ENCODE measurements around the gene AMMECR1L. TPM values are rescaled to one million over a fixed set of nuclear protein-coding genes. Genes with fewer than 3 reads are reported as not detected.

Gene AMMECR1L
- total RNA-seq, 1 donor from 2014 or later: 15.2 TPM

- H3K27ac ChIP-seq: no peak overlapping the region
- H3K36me3 ChIP-seq: peaks cover 0 to 38% of the 10 kb centered on the region in 2 donors
- H3K9me3 ChIP-seq: no peaks in the 10 kb centered on the region
- peaks cover 38% of the 10 kb centered on the region for H3K4me1 ChIP-seq
- TF ChIP-seq POLR2A (IDR thresholded peaks at IDR 0.05): no peak
- TF ChIP-seq, protein P1, sequence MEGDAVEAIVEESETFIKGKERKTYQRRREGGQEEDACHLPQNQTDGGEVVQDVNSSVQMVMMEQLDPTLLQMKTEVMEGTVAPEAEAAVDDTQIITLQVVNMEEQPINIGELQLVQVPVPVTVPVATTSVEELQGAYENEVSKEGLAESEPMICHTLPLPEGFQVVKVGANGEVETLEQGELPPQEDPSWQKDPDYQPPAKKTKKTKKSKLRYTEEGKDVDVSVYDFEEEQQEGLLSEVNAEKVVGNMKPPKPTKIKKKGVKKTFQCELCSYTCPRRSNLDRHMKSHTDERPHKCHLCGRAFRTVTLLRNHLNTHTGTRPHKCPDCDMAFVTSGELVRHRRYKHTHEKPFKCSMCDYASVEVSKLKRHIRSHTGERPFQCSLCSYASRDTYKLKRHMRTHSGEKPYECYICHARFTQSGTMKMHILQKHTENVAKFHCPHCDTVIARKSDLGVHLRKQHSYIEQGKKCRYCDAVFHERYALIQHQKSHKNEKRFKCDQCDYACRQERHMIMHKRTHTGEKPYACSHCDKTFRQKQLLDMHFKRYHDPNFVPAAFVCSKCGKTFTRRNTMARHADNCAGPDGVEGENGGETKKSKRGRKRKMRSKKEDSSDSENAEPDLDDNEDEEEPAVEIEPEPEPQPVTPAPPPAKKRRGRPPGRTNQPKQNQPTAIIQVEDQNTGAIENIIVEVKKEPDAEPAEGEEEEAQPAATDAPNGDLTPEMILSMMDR (IDR thresholded peaks at IDR 0.05): no peak
- TF ChIP-seq POLR2AphosphoS5 (IDR thresholded peaks at IDR 0.05; ENCODE audit: insufficient read depth in 1 of 2, low read depth in 1 of 2): no peak
- DNase-seq (ENCODE audit: extremely low spot score in 2 of 2): no peak
- no peak overlapping the region for H3K4me3 ChIP-seq
- intact Hi-C loops (cut with DNase I): no loop called here
- H3K27me3 ChIP-seq: no peaks in the 10 kb centered on the region
Measured at GRCh38 chr2:127874378-127875269, 11.1 kb downstream of the AMMECR1L start.

- Histone ChIP-seq H3K36me3 (peaks cover 0 to 45% of the 10 kb centered on the region in 2 donors), H3K27me3 (no peaks in the 10 kb centered on the region), H3K27ac (no peak overlapping the region), H3K9me3 (no peaks in the 10 kb centered on the region), H3K4me3 (no peak overlapping the region), H3K4me1 (peaks cover 33% of the 10 kb centered on the region)
- no peak for DNase-seq (ENCODE audit: extremely low spot score in 2 of 2)
- intact Hi-C loops (cut with DNase I): no loop called here
- TF ChIP-seq POLR2A (IDR thresholded peaks at IDR 0.05) (no peak), POLR2AphosphoS5 (IDR thresholded peaks at IDR 0.05; ENCODE audit: insufficient read depth in 1 of 2, low read depth in 1 of 2) (no peak)
- TF ChIP-seq, protein P1 (IDR thresholded peaks at IDR 0.05): no peak
Measured at GRCh38 chr2:127873707-127874303, 12.0 kb downstream of the AMMECR1L start.

- Histone ChIP-seq H3K36me3 (peaks cover 0 to 59% of the 10 kb centered on the region in 2 donors), H3K27me3 (no peaks in the 10 kb centered on the region), H3K27ac (no peak overlapping the region), H3K4me3 (no peak overlapping the region), H3K9me3 (no peaks in the 10 kb centered on the region), H3K4me1 (peaks cover 24% of the 10 kb centered on the region)
- DNase-seq (ENCODE audit: extremely low spot score in 2 of 2): no peak
- no peak for TF ChIP-seq POLR2AphosphoS5 (IDR thresholded peaks at IDR 0.05; ENCODE audit: insufficient read depth in 1 of 2, low read depth in 1 of 2)
- no peak for TF ChIP-seq POLR2A (IDR thresholded peaks at IDR 0.05)
- TF ChIP-seq, protein P1 (IDR thresholded peaks at IDR 0.05): no peak
- intact Hi-C loops (cut with DNase I): no loop called here
Measured at GRCh38 chr2:127872354-127872753, 13.4 kb downstream of the AMMECR1L start.

- no peak overlapping the region for H3K4me3 ChIP-seq
- no peak overlapping the region for H3K27ac ChIP-seq
- no peak for TF ChIP-seq POLR2A (IDR thresholded peaks at IDR 0.05)
- TF ChIP-seq, protein P1 (IDR thresholded peaks at IDR 0.05): no peak
- intact Hi-C loops (cut with DNase I): no loop called here
- no peak for DNase-seq (ENCODE audit: extremely low spot score in 2 of 2)
- no peaks in the 10 kb centered on the region for H3K9me3 ChIP-seq
- no peaks in the 10 kb centered on the region for H3K27me3 ChIP-seq
- peaks cover 0 to 77% of the 10 kb centered on the region in 2 donors for H3K36me3 ChIP-seq
- peaks cover 4% of the 10 kb centered on the region for H3K4me1 ChIP-seq
Measured at GRCh38 chr2:127865926-127866325, 19.8 kb downstream of the AMMECR1L start.

GRCh38 chr2:127864877-127865276, 20.9 kb downstream of the AMMECR1L start:
- no peaks in the 10 kb centered on the region for H3K9me3 ChIP-seq
- peaks cover 7% of the 10 kb centered on the region for H3K4me1 ChIP-seq
- H3K27me3 ChIP-seq: no peaks in the 10 kb centered on the region
- H3K27ac ChIP-seq: no peak overlapping the region
- DNase-seq (ENCODE audit: extremely low spot score in 2 of 2): no peak
- intact Hi-C loops (cut with DNase I): no loop called here
- TF ChIP-seq POLR2A (IDR thresholded peaks at IDR 0.05): no peak
- no peak for TF ChIP-seq POLR2AphosphoS5 (IDR thresholded peaks at IDR 0.05; ENCODE audit: insufficient read depth in 1 of 2, low read depth in 1 of 2)
- TF ChIP-seq, protein P1 (IDR thresholded peaks at IDR 0.05): no peak
- H3K36me3 ChIP-seq: peaks cover 0 to 69% of the 10 kb centered on the region in 2 donors
- H3K4me3 ChIP-seq: no peak overlapping the region
